ENCODE data around the gene PRSS57.

PRSS57 gene

DNA sequence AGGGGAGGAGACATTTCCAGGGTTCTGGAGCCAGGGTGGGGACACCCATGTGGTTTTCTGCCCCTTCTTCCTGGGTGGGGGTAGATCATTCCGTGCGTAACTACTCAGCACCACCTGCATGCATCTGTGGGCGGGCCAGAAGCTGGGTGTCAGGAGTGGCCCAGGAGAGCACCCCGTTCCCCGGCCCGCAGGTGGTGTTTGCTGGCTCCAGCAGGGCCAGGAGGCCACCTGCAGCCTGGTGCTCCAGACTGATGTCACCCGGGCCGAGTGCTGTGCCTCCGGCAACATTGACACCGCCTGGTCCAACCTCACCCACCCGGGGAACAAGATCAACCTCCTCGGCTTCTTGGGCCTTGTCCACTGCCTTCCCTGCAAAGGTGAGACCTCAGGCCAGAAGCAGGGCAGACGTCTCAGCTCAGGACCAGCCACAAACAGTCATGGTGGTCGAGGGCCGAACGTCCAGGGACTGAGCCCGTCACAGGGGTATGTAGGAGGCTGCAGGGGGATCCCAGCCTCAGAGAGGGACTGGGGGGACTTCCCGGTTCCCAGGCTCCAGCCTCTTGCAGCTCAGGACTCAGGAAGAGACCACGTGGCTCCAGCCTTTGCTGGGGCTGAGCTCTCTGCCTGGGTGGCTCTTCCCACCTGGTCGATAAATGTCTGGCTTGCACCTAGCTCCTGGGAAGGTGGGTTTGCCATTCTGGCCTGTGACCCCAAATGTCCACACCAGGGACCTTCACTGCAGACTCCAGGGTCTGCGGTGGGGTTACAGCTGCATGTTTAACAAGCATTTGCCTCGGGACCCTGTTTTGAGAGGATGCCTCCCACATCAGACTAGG lies 17.4 kb downstream of the PRSS57 start:
- Histone ChIP-seq H3K9me3 (replicated peaks in 1 of 2; ENCODE audit: control insufficient read depth in 2 of 2, insufficient read depth in 1 of 2, low read depth in 1 of 2, low read length in 2 of 2) (no peaks in the 10 kb centered on the region), H4K8ac (ENCODE audit: low read depth, low read length) (no peak overlapping the region), H3K36me3 (replicated peaks in 1 of 2; ENCODE audit: control insufficient read depth in 2 of 2, insufficient read depth in 2 of 2, low read length in 2 of 2) (no peaks in the 10 kb centered on the region), H3K4me1 (ENCODE audit: control insufficient read depth in 2 of 2, insufficient read depth in 1 of 2, low read depth in 1 of 2, low read length in 2 of 2) (peaks cover 14 to 25% of the 10 kb centered on the region in 2 donors), H2BK120ac (ENCODE audit: low read depth, low read length) (no peak overlapping the region), H3K4me3 (ENCODE audit: low read length in 2 of 2) (no peak overlapping the region), H3K4me2 (ENCODE audit: insufficient read depth, low read length, poor library complexity, severe bottlenecking) (no peak overlapping the region), H3K9ac (ENCODE audit: low read depth, low read length, poor library complexity) (peak overlapping the region; percentile 77), H2BK12ac (ENCODE audit: low read length) (no peak overlapping the region), H2BK15ac (ENCODE audit: low read length) (peak overlapping the region; percentile 67), H3K23ac (ENCODE audit: low read depth, low read length, poor library complexity) (no peak overlapping the region), H4K91ac (ENCODE audit: low read depth, low read length, poor library complexity) (no peak overlapping the region), H2AFZ (ENCODE audit: low read length) (no peak overlapping the region), H3K27ac (replicated peaks; ENCODE audit: low read length) (no peak overlapping the region), H3K79me1 (ENCODE audit: low read depth, low read length) (peaks cover 6% of the 10 kb centered on the region), H2AK5ac (ENCODE audit: low read depth, low read length) (peak overlapping the region; percentile 74), H3K18ac (ENCODE audit: low read length) (no peak overlapping the region), H2BK5ac (ENCODE audit: low read length) (no peak overlapping the region), H3K4ac (ENCODE audit: low read length) (no peak overlapping the region), H3K14ac (ENCODE audit: low read length) (peak overlapping the region; percentile 56), H3K27me3 (ENCODE audit: control insufficient read depth in 3 of 3, insufficient read depth in 3 of 3, low read depth in 1 of 3, low read length in 3 of 3) (peaks cover 2 to 18% (median 18%) of the 10 kb centered on the region in 3 experiments)
- no peak for DNase-seq (ENCODE audit: low spot score)
- WGBS, 2 donors (ENCODE audit: extremely low coverage in 2 of 2, insufficient read length in 2 of 2, insufficient replicate concordance in 1 of 2), result no CpG with 5 or more reads among the region's 22 CpGs

DNA sequence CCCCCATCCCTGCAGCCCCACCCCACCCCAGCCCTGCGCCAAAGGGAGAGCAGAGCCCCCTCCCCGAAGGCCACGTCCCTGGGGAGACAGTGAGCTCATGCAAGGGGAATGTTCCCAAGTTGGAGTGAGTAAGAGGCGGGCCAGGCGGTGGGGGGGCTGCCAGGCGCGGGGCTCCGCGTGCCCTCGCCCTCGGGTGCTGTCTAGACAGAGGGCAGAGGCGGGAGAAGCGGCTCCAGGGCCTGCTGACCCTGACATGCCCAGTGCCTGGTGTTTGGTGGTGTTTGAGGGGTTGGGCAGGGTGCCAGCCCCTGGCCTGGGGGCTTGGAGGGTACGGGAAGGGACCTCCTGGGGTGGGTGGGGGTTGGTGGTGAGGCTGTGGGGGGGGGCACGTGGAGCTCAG lies 18.1 kb downstream of the PRSS57 start:
- H2AFZ ChIP-seq (ENCODE audit: low read length), result no peak overlapping the region
- peaks cover 14 to 25% of the 10 kb centered on the region in 2 donors for H3K4me1 ChIP-seq (ENCODE audit: control insufficient read depth in 2 of 2, insufficient read depth in 1 of 2, low read depth in 1 of 2, low read length in 2 of 2)
- no peak overlapping the region for H4K91ac ChIP-seq (ENCODE audit: low read depth, low read length, poor library complexity)
- peaks cover 2 to 18% (median 18%) of the 10 kb centered on the region in 3 experiments for H3K27me3 ChIP-seq (ENCODE audit: control insufficient read depth in 3 of 3, insufficient read depth in 3 of 3, low read depth in 1 of 3, low read length in 3 of 3)
- H3K9me3 ChIP-seq (replicated peaks in 1 of 2; ENCODE audit: control insufficient read depth in 2 of 2, insufficient read depth in 1 of 2, low read depth in 1 of 2, low read length in 2 of 2), result no peaks in the 10 kb centered on the region
- no CpG with 5 or more reads among the region's 15 CpGs for WGBS, 2 donors (ENCODE audit: extremely low coverage in 2 of 2, insufficient read length in 2 of 2, insufficient replicate concordance in 1 of 2)
- no peak overlapping the region for H2BK120ac ChIP-seq (ENCODE audit: low read depth, low read length)
- no peak overlapping the region for H3K27ac ChIP-seq (replicated peaks; ENCODE audit: low read length)
- no peak for DNase-seq (ENCODE audit: low spot score)
- H3K4me3 ChIP-seq (ENCODE audit: low read length in 2 of 2), result no peak overlapping the region
- no peak overlapping the region for H3K18ac ChIP-seq (ENCODE audit: low read length)
- no peak overlapping the region for H3K4me2 ChIP-seq (ENCODE audit: insufficient read depth, low read length, poor library complexity, severe bottlenecking)
- H3K23ac ChIP-seq (ENCODE audit: low read depth, low read length, poor library complexity), result no peak overlapping the region
- H3K79me1 ChIP-seq (ENCODE audit: low read depth, low read length), result peaks cover 6% of the 10 kb centered on the region
- H3K36me3 ChIP-seq (replicated peaks in 1 of 2; ENCODE audit: control insufficient read depth in 2 of 2, insufficient read depth in 2 of 2, low read length in 2 of 2), result no peaks in the 10 kb centered on the region
- no peak overlapping the region for H3K4ac ChIP-seq (ENCODE audit: low read length)
- no peak overlapping the region for H2BK15ac ChIP-seq (ENCODE audit: low read length)
- no peak overlapping the region for H3K14ac ChIP-seq (ENCODE audit: low read length)
- H2BK12ac ChIP-seq (ENCODE audit: low read length), result no peak overlapping the region
- H2AK5ac ChIP-seq (ENCODE audit: low read depth, low read length), result peak overlapping the region; percentile 35
- no peak overlapping the region for H4K8ac ChIP-seq (ENCODE audit: low read depth, low read length)
- H2BK5ac ChIP-seq (ENCODE audit: low read length), result no peak overlapping the region
- no peak overlapping the region for H3K9ac ChIP-seq (ENCODE audit: low read depth, low read length, poor library complexity)

DNA sequence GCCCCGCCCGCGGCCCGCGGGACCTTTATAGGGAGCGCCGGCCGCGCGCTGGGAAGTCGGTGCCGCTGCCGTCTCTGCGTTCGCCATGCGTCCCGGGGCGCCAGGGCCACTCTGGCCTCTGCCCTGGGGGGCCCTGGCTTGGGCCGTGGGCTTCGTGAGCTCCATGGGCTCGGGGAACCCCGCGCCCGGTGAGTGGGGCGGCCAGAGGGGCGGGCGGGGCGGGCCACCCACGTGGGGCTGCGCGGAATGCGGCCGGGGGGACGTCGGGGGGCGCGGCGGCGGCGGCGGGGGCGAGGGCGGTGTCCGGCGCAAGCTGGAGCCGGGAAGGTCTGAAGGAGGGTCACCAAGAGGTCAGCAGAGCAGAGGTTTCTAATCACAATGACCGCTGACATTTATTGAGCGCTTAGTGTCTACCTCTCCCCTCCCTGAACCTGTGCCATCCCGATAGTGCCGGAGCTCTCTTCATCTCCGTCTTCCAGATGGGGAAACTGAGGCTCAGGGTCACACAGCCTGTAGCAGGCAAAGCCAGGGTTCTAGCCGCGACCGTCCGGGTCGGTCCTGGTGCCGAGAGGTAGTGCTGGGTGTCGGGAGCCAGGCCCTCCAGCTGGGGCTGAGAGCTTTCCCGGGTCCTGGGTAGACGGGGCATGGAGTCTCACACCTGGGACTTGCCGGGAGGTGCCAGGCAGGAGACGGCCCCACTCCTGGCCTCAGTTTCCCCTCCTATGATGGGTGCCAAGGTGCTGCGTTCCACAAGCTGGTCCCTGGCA lies 18.7 kb downstream of the PRSS57 start, which contains the start of gene FSTL3:
FSTL3 (plus strand) TSS at position 54 of the 767 bp plus-strand sequence; CDS start at position 86, 32 bp downstream.
- H2AFZ ChIP-seq (ENCODE audit: low read length), result peak within 1 kb of the TSS; percentile 73
- H3K4me2 ChIP-seq (ENCODE audit: insufficient read depth, low read length, poor library complexity, severe bottlenecking), result peak within 1 kb of the TSS; percentile 40
- WGBS, 2 donors (ENCODE audit: extremely low coverage in 2 of 2, insufficient read length in 2 of 2, insufficient replicate concordance in 1 of 2), result no CpG with 5 or more reads among the region's 63 CpGs
- H3K79me1 ChIP-seq (ENCODE audit: low read depth, low read length), result peaks cover 6% of the 10 kb centered on the region
- peaks cover 2 to 18% (median 18%) of the 10 kb centered on the region in 3 experiments for H3K27me3 ChIP-seq (ENCODE audit: control insufficient read depth in 3 of 3, insufficient read depth in 3 of 3, low read depth in 1 of 3, low read length in 3 of 3)
- peak within 1 kb of the TSS; percentile 98 for H2AK5ac ChIP-seq (ENCODE audit: low read depth, low read length)
- H3K27ac ChIP-seq (replicated peaks; ENCODE audit: low read length), result no peak within 1 kb of the TSS
- DNase-seq (ENCODE audit: low spot score), result no peak
- H3K4me3 ChIP-seq (ENCODE audit: low read length in 2 of 2), result no peak within 1 kb of the TSS
- peak within 1 kb of the TSS; percentile 85 for H3K18ac ChIP-seq (ENCODE audit: low read length)
- H3K4me1 ChIP-seq (ENCODE audit: control insufficient read depth in 2 of 2, insufficient read depth in 1 of 2, low read depth in 1 of 2, low read length in 2 of 2), result peaks cover 14 to 25% of the 10 kb centered on the region in 2 donors
- no peak within 1 kb of the TSS for H2BK5ac ChIP-seq (ENCODE audit: low read length)
- peak within 1 kb of the TSS; percentile 49 for H3K14ac ChIP-seq (ENCODE audit: low read length)
- no peak within 1 kb of the TSS for H4K8ac ChIP-seq (ENCODE audit: low read depth, low read length)
- no peak within 1 kb of the TSS for H2BK120ac ChIP-seq (ENCODE audit: low read depth, low read length)
- peak within 1 kb of the TSS; percentile 91 for H3K23ac ChIP-seq (ENCODE audit: low read depth, low read length, poor library complexity)
- H2BK15ac ChIP-seq (ENCODE audit: low read length), result no peak within 1 kb of the TSS
- H4K91ac ChIP-seq (ENCODE audit: low read depth, low read length, poor library complexity), result no peak within 1 kb of the TSS
- no peak within 1 kb of the TSS for H2BK12ac ChIP-seq (ENCODE audit: low read length)
- H3K4ac ChIP-seq (ENCODE audit: low read length), result no peak within 1 kb of the TSS
- peak within 1 kb of the TSS; percentile 44 for H3K9ac ChIP-seq (ENCODE audit: low read depth, low read length, poor library complexity)
- H3K36me3 ChIP-seq (replicated peaks in 1 of 2; ENCODE audit: control insufficient read depth in 2 of 2, insufficient read depth in 2 of 2, low read length in 2 of 2), result no peaks in the 10 kb centered on the region
- H3K9me3 ChIP-seq (replicated peaks in 1 of 2; ENCODE audit: control insufficient read depth in 2 of 2, insufficient read depth in 1 of 2, low read depth in 1 of 2, low read length in 2 of 2), result no peaks in the 10 kb centered on the region

DNA sequence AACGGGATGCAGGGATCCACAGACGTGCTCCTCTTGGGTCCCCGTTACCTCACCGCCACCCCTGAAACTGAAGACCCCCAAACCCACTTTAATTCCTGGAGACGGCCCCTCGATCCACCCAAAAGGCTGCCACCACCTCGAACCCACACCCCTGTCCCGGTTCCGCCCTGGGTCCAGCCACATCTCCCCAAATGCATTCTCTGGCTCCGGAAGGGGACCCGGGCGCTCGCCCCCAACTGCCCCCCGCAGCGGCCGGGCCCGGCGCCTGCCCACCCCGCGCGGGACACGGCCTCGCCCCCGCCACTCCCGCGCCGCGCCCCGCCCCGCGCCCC lies 19.3 kb downstream of the PRSS57 start:
- Histone ChIP-seq H3K23ac (ENCODE audit: low read depth, low read length, poor library complexity) (peak overlapping the region; percentile 73), H3K4me3 (ENCODE audit: low read length in 2 of 2) (no peak overlapping the region), H3K27ac (replicated peaks; ENCODE audit: low read length) (no peak overlapping the region), H2AK5ac (ENCODE audit: low read depth, low read length) (peak overlapping the region; percentile 98), H3K18ac (ENCODE audit: low read length) (peak overlapping the region; percentile 71), H2BK5ac (ENCODE audit: low read length) (no peak overlapping the region), H3K9me3 (replicated peaks in 1 of 2; ENCODE audit: control insufficient read depth in 2 of 2, insufficient read depth in 1 of 2, low read depth in 1 of 2, low read length in 2 of 2) (no peaks in the 10 kb centered on the region), H2BK15ac (ENCODE audit: low read length) (no peak overlapping the region), H4K91ac (ENCODE audit: low read depth, low read length, poor library complexity) (no peak overlapping the region), H3K4me1 (ENCODE audit: control insufficient read depth in 2 of 2, insufficient read depth in 1 of 2, low read depth in 1 of 2, low read length in 2 of 2) (peaks cover 11 to 25% of the 10 kb centered on the region in 2 donors), H3K79me1 (ENCODE audit: low read depth, low read length) (peaks cover 2% of the 10 kb centered on the region), H2AFZ (ENCODE audit: low read length) (no peak overlapping the region), H3K36me3 (replicated peaks in 1 of 2; ENCODE audit: control insufficient read depth in 2 of 2, insufficient read depth in 2 of 2, low read length in 2 of 2) (no peaks in the 10 kb centered on the region), H2BK12ac (ENCODE audit: low read length) (no peak overlapping the region), H3K4ac (ENCODE audit: low read length) (no peak overlapping the region), H3K9ac (ENCODE audit: low read depth, low read length, poor library complexity) (no peak overlapping the region), H3K27me3 (ENCODE audit: control insufficient read depth in 3 of 3, insufficient read depth in 3 of 3, low read depth in 1 of 3, low read length in 3 of 3) (peaks cover 2 to 18% (median 18%) of the 10 kb centered on the region in 3 experiments), H3K4me2 (ENCODE audit: insufficient read depth, low read length, poor library complexity, severe bottlenecking) (peak overlapping the region; percentile 11), H4K8ac (ENCODE audit: low read depth, low read length) (no peak overlapping the region), H3K14ac (ENCODE audit: low read length) (no peak overlapping the region), H2BK120ac (ENCODE audit: low read depth, low read length) (no peak overlapping the region)
- DNase-seq (ENCODE audit: low spot score), result no peak
- WGBS, 2 donors (ENCODE audit: extremely low coverage in 2 of 2, insufficient read length in 2 of 2, insufficient replicate concordance in 1 of 2), result no CpG with 5 or more reads among the region's 31 CpGs
